Measurements from ENCODE around the gene CACTIN.
"Not testable (repeated sequence)": the region's sequence is repeated elsewhere in the genome, so short reads cannot be mapped to it uniquely, and the experiment has no call there.

CACTIN gene

DNA sequence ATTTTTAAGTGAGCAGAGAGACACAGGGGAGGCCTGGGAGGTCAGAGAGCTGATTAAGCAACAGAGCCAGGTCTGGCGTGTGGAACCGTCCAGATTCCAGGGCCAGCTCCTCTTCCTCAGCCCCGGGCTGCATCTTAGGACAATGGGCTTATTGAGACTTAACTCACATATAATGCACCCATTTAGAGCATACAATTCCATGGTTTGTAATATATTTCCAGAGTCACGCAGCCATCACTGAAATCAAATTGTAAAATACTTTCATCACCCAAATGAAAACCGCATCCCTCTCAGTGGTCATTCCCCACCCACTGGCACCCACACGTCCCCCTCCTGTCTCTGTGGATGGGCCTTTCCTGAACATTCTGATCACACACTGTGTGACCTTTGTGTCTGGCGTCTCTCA lies 56.0 kb downstream of the CACTIN start:
- H3K9me2 ChIP-seq (ENCODE audit: low read depth, low read length), result no peaks in the 10 kb centered on the region
- H3K27ac ChIP-seq (ENCODE audit: low read depth, low read length, poor library complexity, severe bottlenecking), result no peak overlapping the region
- no peaks in the 10 kb centered on the region for H4K20me1 ChIP-seq (ENCODE audit: insufficient read depth, low read length)
- H3K27me3 ChIP-seq (ENCODE audit: insufficient read depth, low read length), result peaks cover 6% of the 10 kb centered on the region; the same call in 1 of the 2 replicates
- peaks cover 11% of the 10 kb centered on the region for H3K36me3 ChIP-seq (ENCODE audit: insufficient read depth, low read length)
- TF ChIP-seq EZH2 (IDR thresholded peaks at IDR 0.05; ENCODE audit: borderline replicate concordance, low read length), result no peak
- TF ChIP-seq, protein P1, sequence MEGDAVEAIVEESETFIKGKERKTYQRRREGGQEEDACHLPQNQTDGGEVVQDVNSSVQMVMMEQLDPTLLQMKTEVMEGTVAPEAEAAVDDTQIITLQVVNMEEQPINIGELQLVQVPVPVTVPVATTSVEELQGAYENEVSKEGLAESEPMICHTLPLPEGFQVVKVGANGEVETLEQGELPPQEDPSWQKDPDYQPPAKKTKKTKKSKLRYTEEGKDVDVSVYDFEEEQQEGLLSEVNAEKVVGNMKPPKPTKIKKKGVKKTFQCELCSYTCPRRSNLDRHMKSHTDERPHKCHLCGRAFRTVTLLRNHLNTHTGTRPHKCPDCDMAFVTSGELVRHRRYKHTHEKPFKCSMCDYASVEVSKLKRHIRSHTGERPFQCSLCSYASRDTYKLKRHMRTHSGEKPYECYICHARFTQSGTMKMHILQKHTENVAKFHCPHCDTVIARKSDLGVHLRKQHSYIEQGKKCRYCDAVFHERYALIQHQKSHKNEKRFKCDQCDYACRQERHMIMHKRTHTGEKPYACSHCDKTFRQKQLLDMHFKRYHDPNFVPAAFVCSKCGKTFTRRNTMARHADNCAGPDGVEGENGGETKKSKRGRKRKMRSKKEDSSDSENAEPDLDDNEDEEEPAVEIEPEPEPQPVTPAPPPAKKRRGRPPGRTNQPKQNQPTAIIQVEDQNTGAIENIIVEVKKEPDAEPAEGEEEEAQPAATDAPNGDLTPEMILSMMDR (IDR thresholded peaks at IDR 0.05; ENCODE audit: low read length), result no peak
- no peaks in the 10 kb centered on the region for H3K9me3 ChIP-seq (ENCODE audit: low read length)
- H3K4me1 ChIP-seq (ENCODE audit: insufficient read depth, low read length, severe bottlenecking), result peaks cover 8% of the 10 kb centered on the region
- H3K4me3 ChIP-seq (ENCODE audit: low read depth, low read length, poor library complexity, severe bottlenecking), result no peak overlapping the region
- H3K4me2 ChIP-seq (ENCODE audit: low read length), result no peak overlapping the region
- H3K79me2 ChIP-seq (ENCODE audit: insufficient read depth, low read length), result no peaks in the 10 kb centered on the region
- no peak overlapping the region for H2AFZ ChIP-seq (ENCODE audit: low read length)
- no peak overlapping the region for H3K9ac ChIP-seq (ENCODE audit: low read length)
- H3F3A ChIP-seq (ENCODE audit: insufficient read depth, low read length), result 0 out of 2 replicates have a peak, but pooled peaks cover 3% of the 10 kb centered on the region

DNA sequence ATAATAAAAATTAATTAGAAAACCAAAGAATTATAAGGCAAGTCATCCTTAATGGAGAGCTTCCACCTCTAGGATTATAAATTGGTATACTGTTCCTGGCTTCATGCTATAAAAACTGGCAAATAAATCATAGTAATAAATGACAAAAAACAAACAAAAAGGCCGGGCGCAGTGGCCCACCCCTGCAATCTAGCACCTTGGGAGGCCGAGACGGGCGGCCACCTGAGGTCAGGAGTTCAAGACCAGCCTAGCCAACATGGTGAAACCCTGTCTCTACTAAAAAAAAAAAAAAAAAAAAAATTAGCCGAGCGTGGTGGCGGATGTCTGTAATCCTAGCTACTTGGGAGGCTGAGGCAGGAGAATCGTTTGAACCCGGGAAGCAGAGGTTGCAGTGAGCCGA lies 56.5 kb downstream of the CACTIN start:
- not testable (repeated sequence) for H3F3A ChIP-seq (ENCODE audit: insufficient read depth, low read length); H3K9me3 ChIP-seq (ENCODE audit: low read length); H4K20me1 ChIP-seq (ENCODE audit: insufficient read depth, low read length); H3K36me3 ChIP-seq (ENCODE audit: insufficient read depth, low read length); H3K79me2 ChIP-seq (ENCODE audit: insufficient read depth, low read length); H2AFZ ChIP-seq (ENCODE audit: low read length); H3K4me3 ChIP-seq (ENCODE audit: low read depth, low read length, poor library complexity, severe bottlenecking); H3K9ac ChIP-seq (ENCODE audit: low read length); H3K4me2 ChIP-seq (ENCODE audit: low read length); H3K9me2 ChIP-seq (ENCODE audit: low read depth, low read length); H3K4me1 ChIP-seq (ENCODE audit: insufficient read depth, low read length, severe bottlenecking); H3K27ac ChIP-seq (ENCODE audit: low read depth, low read length, poor library complexity, severe bottlenecking); H3K27me3 ChIP-seq (ENCODE audit: insufficient read depth, low read length)

DNA sequence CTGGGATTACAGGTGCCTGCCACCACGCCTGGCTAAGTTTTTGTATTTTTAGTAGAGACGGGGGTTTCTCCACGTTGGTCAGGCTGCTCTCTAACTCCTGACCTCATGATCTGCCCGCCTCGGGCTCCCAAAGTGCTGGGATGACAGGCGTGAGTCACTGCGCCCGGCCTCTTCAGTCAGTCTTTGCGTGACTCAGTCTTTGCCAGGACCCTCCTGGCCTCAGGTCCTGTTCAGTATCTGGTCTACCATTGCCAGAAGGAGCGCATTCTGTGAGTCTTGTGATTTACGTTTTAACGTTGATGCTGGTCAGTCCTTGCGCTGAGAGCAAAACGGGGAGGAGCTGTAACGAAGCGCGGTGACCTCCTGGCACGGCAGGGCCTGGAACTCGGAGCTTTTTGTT lies 61.5 kb downstream of the CACTIN start:
- H3K79me2 ChIP-seq (ENCODE audit: insufficient read depth, low read length), result no peaks in the 10 kb centered on the region
- no peaks in the 10 kb centered on the region for H3F3A ChIP-seq (ENCODE audit: insufficient read depth, low read length)
- H3K9me2 ChIP-seq (ENCODE audit: low read depth, low read length), result no peaks in the 10 kb centered on the region
- no peak overlapping the region for H2AFZ ChIP-seq (ENCODE audit: low read length)
- H3K36me3 ChIP-seq (ENCODE audit: insufficient read depth, low read length), result no peaks in the 10 kb centered on the region
- H4K20me1 ChIP-seq (ENCODE audit: insufficient read depth, low read length), result no peaks in the 10 kb centered on the region
- H3K4me3 ChIP-seq (ENCODE audit: low read depth, low read length, poor library complexity, severe bottlenecking), result no peak overlapping the region
- no peaks in the 10 kb centered on the region for H3K4me1 ChIP-seq (ENCODE audit: insufficient read depth, low read length, severe bottlenecking)
- H3K27me3 ChIP-seq (ENCODE audit: insufficient read depth, low read length), result peaks cover 6% of the 10 kb centered on the region; the same call in 1 of the 2 replicates
- no peak overlapping the region for H3K9ac ChIP-seq (ENCODE audit: low read length)
- no peak overlapping the region for H3K27ac ChIP-seq (ENCODE audit: low read depth, low read length, poor library complexity, severe bottlenecking)
- TF ChIP-seq EZH2 (IDR thresholded peaks at IDR 0.05; ENCODE audit: borderline replicate concordance, low read length), result no peak
- TF ChIP-seq, protein P1 (IDR thresholded peaks at IDR 0.05; ENCODE audit: low read length), result no peak
- no peak overlapping the region for H3K4me2 ChIP-seq (ENCODE audit: low read length)
- no peaks in the 10 kb centered on the region for H3K9me3 ChIP-seq (ENCODE audit: low read length)

DNA sequence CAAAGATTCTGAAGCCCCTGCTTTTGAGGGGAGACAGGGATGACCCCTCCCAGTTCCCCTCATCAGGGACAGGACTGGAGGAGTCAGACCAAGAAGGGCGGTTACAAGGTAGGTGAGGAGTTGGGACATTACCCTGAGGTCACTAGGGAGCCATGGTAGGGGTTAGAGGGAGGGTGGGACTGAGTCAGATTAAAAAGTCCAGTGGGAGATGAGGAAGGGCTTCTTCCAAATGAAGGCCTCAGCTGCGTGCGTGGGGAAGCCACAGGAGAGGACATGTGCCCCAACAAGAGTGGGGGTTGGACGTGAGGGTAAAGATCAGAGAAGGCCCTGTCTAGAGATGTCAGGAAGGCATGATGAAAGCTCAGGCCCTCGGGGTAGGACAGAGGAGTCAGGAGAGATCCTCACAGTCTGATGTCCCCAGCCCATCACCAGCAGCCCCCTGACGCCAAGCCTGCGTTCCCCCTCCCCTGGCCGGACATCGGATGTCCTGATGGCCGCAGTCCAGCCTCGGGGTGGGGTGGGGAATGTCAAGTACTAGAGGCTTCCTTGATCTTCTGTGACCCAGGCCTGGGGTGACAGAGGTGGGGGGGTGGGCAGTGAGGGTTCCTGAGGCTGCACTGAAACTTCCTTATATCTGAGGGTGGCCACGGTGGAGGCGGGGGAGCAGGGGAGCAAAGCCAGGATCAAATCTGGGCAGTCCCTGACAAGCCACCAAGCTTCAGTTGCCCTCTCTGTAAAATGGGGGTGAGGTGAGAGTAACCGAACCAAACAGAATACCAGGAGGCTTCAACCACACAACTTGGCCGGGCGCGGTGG lies 62.7 kb downstream of the CACTIN start:
- no peak overlapping the region for H3K4me2 ChIP-seq (ENCODE audit: low read length)
- no peaks in the 10 kb centered on the region for H3K9me3 ChIP-seq (ENCODE audit: low read length)
- no peaks in the 10 kb centered on the region for H3K36me3 ChIP-seq (ENCODE audit: insufficient read depth, low read length)
- H3K27me3 ChIP-seq (ENCODE audit: insufficient read depth, low read length), result peaks cover 4% of the 10 kb centered on the region; the same call in 1 of the 2 replicates
- H3K79me2 ChIP-seq (ENCODE audit: insufficient read depth, low read length), result no peaks in the 10 kb centered on the region
- H4K20me1 ChIP-seq (ENCODE audit: insufficient read depth, low read length), result no peaks in the 10 kb centered on the region
- H3K27ac ChIP-seq (ENCODE audit: low read depth, low read length, poor library complexity, severe bottlenecking), result no peak overlapping the region
- H2AFZ ChIP-seq (ENCODE audit: low read length), result no peak overlapping the region
- no peak overlapping the region for H3K9ac ChIP-seq (ENCODE audit: low read length)
- no peaks in the 10 kb centered on the region for H3F3A ChIP-seq (ENCODE audit: insufficient read depth, low read length)
- TF ChIP-seq, protein P1 (IDR thresholded peaks at IDR 0.05; ENCODE audit: low read length), result no peak
- no peak for TF ChIP-seq EZH2 (IDR thresholded peaks at IDR 0.05; ENCODE audit: borderline replicate concordance, low read length)
- no peaks in the 10 kb centered on the region for H3K4me1 ChIP-seq (ENCODE audit: insufficient read depth, low read length, severe bottlenecking)
- H3K4me3 ChIP-seq (ENCODE audit: low read depth, low read length, poor library complexity, severe bottlenecking), result no peak overlapping the region
- H3K9me2 ChIP-seq (ENCODE audit: low read depth, low read length), result no peaks in the 10 kb centered on the region

Data from OCI-LY1 (cell line).